Measurements from ENCODE around the gene PAXX.

Gene PAXX

GRCh38 chr9:137006116-137007003 is 14.1 kb downstream of the PAXX start:
- DNase-seq: no peak

- no peak for DNase-seq
Measured at GRCh38 chr9:137007108-137007815, 15.0 kb downstream of the PAXX start.

- DNase-seq: no peak
Measured at GRCh38 chr9:137007816-137008270, 15.6 kb downstream of the PAXX start.

DNA sequence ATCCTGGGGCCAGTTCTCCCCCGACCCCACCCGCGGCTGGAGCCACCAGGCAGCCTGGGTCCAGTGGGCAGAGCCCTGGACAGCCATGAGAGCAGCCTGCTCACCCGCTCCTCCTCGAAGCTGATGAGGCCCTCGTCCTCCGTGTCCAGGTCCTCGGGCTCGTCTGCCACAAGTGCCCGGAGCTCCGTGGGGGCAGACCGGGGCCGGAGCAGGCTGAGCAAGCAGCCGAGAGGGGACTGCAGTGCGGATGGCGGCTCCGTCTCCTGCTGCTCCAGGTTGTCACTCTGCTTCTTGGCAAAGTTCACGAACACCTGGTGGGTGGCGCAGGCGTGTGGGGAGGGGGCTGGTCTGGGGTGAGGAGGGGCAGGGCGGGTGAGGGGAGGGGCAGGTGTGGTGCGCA is 16.1 kb downstream of the PAXX start:
- no peak for DNase-seq

DNA sequence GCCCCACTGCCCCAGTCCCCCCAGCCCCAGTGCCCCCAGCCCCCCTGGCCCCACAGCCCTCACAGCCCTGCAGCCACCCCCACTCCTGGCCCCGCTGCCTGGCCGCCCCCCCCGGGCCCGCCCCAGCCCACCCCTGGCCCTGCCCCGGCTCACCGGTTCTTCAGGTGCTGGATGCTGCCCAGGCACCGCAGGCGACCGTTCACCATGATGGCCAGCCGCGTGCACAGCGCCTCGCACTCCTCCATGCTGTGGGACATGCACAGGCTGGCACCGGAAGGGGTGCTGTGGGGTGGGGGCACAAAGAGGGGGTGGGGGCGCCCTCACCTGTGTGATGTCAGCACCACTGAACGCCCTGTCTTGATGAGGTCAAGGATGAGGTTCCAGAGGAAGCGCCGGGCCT is 17.0 kb downstream of the PAXX start:
- no peak for DNase-seq

GRCh38 chr9:137009938-137010732 is 17.9 kb downstream of the PAXX start:
- DNase-seq: no peak

DNA sequence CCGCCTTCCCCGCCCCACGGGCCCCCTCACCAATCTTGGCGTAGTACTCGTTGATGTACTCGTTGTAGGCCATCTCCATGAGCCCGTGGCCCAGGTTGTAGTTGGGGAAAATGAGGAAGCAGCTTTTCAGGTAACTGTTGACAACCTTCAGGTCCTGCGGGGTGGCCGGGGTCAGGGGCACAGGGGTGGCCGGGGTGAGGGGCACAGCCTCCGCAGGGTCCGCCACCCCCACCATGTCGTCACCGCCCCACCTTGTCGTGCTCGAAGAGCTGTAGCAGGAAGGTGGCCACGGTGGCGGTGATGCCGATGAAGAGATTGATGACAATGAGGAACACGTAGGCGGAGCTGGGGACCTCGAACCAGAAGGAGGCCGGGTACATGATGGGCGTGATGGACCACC is 18.9 kb downstream of the PAXX start:
- no peak for DNase-seq

- no peak for DNase-seq
Measured at GRCh38 chr9:137011907-137012675, 19.9 kb downstream of the PAXX start.

DNA sequence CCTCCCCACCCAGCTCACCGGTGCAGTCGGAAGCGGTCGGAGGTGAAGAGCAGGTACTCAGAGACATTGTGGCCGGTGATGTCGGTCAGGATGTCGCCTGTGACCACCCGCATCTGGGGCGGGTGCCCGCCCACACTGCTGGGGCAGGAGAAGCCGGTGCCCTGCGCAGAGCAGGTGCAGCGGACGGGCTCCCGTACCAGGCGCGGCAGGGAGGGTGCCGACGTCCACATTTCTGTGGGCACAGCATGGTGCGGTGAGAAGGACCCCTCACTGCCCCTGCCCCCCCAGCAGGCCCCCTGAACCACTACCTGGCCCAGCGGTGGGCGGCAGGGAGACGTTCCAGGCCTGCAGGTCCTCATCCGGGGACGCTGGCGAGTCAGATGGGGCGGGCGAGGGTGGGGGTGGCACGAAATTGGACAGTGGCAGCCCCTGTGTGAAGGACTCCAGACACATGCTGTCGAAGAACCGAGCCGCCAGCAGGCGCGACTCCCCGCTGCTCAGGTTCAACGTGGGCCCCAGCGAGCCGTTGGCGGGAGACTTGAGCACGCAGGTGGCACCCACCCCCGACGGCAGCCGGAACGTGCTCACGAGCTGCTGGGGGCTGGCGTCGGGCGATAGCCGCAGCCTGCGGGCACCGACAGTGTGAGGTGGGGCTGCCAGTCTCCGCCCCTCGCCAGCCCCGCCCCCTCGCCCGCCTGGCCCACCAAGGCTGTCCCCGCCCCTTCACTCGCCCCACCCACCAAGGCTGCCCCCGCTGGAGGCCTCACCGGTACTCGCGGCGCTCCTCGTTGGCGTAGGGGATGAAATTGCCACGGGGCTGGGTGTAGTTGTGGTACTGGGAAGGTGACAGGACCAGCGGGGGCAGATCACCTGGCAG is 20.7 kb downstream of the PAXX start:
- DNase-seq: no peak

- no peak for DNase-seq
Measured at GRCh38 chr9:137013571-137013940, 21.3 kb downstream of the PAXX start.

DNA sequence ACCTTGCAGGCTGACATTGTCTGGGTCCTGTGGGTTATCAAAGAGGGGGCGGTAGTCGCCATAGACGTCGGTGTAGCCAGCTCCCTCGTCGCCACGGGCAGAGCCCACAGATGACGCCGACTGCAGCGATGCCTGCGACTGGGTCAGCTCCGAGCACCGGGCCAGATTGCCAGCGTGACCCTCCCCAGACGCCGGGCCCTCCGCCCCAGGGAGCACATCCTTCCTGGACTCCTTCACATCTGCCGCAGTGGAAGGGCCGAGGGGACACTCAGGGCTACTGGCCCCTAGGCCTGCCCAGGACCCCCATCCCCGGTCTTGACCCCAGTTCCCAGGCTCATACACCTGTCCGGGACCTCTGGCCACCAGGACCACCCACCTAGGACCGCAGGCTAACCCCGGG is 21.9 kb downstream of the PAXX start:
- no peak for DNase-seq

- DNase-seq: no peak
Measured at GRCh38 chr9:137014776-137015539, 22.7 kb downstream of the PAXX start.

DNA sequence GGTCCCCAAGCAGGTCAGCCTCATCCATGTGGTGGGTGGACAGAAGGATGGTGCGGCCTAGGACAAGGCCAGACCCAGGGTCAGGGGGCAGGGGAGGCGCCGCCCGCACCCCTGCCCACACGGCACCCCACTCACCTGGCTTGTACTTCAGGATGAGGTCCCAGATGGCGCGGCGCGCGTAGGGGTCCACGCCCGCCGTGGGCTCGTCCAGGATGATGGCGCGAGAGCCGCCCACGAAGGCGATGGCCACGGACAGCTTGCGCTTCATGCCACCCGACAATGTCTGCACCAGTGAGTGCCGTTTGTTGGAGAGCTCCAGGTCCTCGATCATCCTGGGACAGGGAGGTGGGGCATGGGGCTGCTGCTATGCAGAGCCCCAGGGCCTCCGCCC is 23.3 kb downstream of the PAXX start:
- DNase-seq: no peak

DNA sequence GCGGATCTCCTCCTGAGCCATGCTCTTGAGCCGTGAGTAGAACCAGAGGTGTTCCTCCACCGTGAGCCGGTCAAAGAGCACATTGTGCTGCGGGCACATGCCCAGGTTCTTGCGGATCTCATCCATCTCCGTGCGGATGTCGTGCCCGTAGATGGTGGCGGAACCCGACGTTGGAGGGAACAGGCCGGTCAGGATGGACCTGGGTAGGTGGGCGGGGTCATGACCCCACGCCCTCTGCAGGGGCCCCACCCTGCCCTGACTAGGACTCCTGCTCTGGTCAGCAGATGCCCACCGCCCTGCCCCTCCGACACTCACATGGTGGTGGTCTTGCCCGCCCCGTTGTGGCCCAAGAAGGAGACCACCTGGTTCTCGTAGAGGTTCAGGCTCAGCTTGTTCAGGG is 23.8 kb downstream of the PAXX start:
- DNase-seq: no peak

GRCh38 chr9:137016436-137016835 is 24.2 kb downstream of the PAXX start:
- DNase-seq: no peak

- no peak for DNase-seq
Measured at GRCh38 chr9:137017071-137017470, 24.8 kb downstream of the PAXX start.

- DNase-seq: no peak
Measured at GRCh38 chr9:137017791-137018497, 25.7 kb downstream of the PAXX start.

GRCh38 chr9:137018761-137019559 is 26.7 kb downstream of the PAXX start:
- DNase-seq: no peak

All from NCI-H187 (cell line).